Astrocyte of the cerebellum (primary cell): ENCODE data around the gene LDLRAP1.

Experiments used
- DNase-seq: peaks from one replicate; pipeline ENCODE4 v3.0.0-alpha.2; 2011; ENCODE audit warnings: low read depth
- H3K4me3 ChIP-seq: 2 replicates; pipeline ENCODE4 v1.5.1; 2011; ENCODE audit warnings: mild to moderate bottlenecking, low read depth, low read length, moderate library complexity
- in situ Hi-C: cut with HindIII; loops from 2 replicates; pipeline ENCODE4 v1.10.0; 2017; ENCODE audit warnings: low sequenced_read_pairs
- TF ChIP-seq, protein P1 (sequence below): IDR thresholded peaks from 2 replicates; pipeline ENCODE4 v1.5.1; 2012; ENCODE audit warnings: low read length, low read depth, moderate library complexity, mild to moderate bottlenecking; ENCODE audit errors: missing control alignments

The LDLRAP1 gene

DNA sequence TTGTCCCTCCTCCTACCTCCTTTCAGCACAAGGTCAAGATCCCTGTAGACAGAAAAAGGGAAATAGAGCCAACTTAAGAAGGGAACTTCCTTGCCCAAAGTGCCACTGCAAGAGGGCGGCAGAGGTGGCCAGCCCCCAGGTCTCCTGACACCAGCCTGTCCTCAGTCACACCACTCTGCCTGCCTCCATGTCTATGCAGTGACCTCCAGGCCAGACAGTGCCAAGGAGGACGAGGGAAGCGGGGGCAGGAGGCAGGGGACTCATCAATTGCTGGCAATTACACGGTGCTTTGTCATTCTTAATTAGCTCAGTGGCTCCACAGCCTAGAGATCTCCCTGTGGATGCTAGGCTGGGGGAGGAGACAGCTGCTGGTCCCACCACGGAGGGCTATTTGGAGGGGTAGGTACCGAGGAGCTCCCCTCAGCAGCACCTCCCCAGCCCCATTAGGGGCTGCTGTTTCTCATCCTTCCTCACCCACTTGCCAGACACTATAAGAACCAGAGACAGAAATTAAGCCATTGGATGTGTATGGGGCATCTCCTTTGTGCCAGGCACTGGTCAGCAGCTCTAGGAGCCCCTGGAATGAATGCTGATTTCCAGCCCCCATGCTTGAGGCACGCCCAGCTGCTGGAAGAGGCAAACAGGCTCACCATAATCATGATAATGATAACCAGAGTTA is 6.1 kb upstream of the LDLRAP1 start:
- in situ Hi-C loops: no loop called here
- no peak overlapping the region for H3K4me3 ChIP-seq
- DNase-seq: no peak
- TF ChIP-seq, protein P1, sequence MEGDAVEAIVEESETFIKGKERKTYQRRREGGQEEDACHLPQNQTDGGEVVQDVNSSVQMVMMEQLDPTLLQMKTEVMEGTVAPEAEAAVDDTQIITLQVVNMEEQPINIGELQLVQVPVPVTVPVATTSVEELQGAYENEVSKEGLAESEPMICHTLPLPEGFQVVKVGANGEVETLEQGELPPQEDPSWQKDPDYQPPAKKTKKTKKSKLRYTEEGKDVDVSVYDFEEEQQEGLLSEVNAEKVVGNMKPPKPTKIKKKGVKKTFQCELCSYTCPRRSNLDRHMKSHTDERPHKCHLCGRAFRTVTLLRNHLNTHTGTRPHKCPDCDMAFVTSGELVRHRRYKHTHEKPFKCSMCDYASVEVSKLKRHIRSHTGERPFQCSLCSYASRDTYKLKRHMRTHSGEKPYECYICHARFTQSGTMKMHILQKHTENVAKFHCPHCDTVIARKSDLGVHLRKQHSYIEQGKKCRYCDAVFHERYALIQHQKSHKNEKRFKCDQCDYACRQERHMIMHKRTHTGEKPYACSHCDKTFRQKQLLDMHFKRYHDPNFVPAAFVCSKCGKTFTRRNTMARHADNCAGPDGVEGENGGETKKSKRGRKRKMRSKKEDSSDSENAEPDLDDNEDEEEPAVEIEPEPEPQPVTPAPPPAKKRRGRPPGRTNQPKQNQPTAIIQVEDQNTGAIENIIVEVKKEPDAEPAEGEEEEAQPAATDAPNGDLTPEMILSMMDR: no peak

DNA sequence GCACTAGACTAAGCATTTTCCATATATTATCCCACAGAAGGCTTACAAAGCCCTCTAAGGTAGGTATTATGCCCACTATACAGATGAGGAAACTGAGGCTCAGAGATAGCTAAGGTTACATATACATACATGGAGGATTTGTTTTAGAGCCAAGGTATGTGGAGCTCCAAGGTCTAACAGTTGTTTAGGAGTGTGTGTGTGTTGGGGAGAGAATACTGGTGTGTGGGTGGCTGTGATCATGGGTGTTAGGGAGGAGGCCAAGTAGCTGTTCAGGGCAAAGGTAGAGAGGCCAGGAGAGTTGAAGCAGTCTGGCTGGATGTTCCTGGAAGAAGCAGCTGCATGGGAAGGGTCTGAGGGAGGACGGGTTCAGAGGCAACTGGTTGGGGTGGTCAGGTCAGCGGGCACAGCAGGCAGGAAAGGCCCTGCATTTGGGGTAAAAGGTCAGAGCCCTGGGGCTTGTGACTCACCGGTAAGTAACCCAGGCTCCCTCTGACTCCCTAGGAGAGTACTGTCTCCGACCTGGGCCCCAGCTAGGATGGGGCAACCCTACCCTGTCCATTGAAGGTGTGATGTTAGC is 5.1 kb upstream of the LDLRAP1 start:
- H3K4me3 ChIP-seq: no peak overlapping the region
- in situ Hi-C loops: no loop called here
- TF ChIP-seq, protein P1: no peak
- DNase-seq: no peak

DNA sequence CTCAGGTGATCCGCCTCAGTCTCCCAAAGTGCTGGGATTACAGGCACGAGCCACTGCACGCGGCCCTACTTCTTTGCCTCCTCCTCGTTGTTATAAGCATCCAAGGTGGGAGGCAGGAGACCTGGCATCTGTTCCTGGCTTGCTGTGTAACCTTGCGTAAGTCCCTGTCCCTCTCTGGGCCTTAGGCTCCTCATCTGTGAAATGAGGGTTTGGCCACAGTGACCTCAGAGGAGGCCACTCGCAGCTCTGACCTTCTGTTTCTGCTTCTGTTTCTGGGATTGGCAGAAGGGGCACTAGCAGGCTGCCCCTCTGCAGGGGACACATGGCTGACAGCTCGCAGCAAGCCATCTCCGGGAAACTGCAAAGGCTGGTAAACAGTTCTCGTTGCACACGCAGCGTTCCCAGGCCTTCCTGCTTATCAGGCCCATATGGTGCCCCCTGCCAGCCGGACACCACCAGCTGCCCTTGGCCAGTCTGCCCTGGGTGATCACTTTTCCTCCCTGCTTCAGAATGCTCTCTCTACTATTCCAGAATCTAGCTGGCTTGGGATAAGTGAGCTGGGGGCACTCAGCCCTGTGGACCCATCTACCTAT is 2.6 kb upstream of the LDLRAP1 start:
- H3K4me3 ChIP-seq: no peak overlapping the region
- DNase-seq: no peak
- in situ Hi-C loops: no loop called here
- TF ChIP-seq, protein P1: no peak

DNA sequence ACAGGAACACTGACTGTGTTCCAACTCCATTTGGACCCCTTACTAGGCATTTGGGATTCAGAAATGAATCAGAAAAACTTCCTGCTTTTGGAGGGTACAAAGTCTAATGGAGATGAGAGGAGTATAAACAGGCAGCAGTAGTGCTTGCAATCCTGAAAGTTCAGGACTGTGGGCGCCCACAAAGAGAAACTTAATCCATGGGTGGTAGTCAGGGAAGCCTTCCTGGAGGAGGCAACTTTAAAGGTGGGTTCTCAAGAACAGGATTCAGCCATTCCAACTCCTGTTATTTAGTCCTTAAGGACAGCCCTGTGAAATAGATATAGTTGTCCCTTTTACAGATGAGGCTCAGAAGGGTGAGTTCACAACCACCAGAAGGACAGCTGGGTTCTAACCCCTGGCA is 2.0 kb upstream of the LDLRAP1 start:
- TF ChIP-seq, protein P1: no peak
- in situ Hi-C loops: no loop called here
- no peak for DNase-seq
- H3K4me3 ChIP-seq: no peak overlapping the region

DNA sequence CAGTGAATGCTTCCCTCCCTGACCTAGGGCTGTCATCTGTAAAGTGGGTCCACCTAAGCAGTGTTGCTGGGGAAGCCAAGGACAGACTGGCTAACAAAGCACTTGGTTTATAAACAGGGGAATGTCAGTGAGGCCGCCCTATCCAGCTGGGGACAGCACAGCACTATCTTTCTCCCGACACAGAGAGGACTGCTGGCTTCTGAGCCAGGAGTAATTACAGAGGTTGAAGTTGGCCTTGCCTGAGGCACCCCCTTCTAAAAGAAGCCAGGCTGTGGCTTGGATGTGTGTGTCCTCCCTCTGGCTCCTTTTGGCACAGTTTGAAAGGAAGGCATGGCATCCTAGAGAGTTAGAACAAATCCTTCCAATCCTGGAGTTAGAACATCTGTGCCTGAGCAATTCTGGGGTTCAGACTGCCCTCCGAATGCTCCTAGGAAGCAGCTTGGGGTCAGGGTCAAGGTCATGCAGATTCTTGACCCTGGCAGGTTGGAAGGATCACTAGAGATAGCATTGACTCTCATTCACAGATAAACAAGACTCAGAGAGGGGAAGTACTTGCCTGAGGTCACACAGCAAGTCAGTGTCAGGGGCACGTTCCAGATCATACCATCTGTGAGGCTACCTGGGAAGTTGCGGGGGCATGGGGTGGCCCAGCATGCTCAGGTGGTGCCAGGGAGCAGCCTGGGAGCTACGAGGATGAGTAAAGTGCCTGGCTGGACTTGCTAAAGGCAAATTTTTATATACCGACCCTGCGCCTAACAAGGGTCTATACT is 1.3 kb upstream of the LDLRAP1 start:
- in situ Hi-C loops: no loop called here
- no peak for DNase-seq
- no peak overlapping the region for H3K4me3 ChIP-seq
- TF ChIP-seq, protein P1: no peak

DNA sequence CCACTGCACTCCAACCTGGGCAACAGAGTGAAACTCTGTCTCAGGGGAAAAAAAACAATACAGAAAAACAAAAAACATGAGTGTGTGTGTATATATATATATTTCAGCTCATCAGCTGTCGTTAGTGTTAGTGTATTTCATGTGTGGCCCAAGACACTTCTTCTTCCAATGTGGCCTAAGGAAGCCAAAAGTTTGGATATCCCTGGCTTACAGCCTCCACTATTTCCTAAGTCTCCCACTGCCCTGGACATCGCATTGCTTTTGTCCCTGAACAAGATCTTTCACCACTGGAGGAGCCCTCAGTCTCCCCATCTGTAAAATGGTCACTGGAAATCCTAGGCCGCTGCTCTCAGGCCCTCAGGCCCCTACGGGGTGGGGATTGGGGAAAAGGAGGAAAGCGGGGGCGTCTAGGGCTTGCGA is 391 bp upstream of the LDLRAP1 start:
- H3K4me3 ChIP-seq: peak overlapping the region; percentile 73
- no peak for DNase-seq
- TF ChIP-seq, protein P1: no peak
- in situ Hi-C loops: no loop called here
